HEK293 (cell line): Measurements from ENCODE around the gene KIF9.
A peak's percentile ranks its signal among the peaks of the same experiment; 100 is the strongest.

Experiments
- CTCF ChIA-PET: fragments of 350-600 bp; formaldehyde crosslinking; extraction: SDS; loops from one replicate; lab custom pipeline; 2021; ENCODE audit warnings: antibody characterized with exemption; lab: Yijun Ruan, JAX
- POLR2A ChIA-PET: fragments of 300-600 bp; formaldehyde crosslinking; extraction: SDS; loops from one replicate; lab custom pipeline; 2020; ENCODE audit warnings: antibody characterized with exemption, inconsistent platforms; lab: Yijun Ruan, JAX
- H3K27ac ChIP-seq: fragments of 200-500 bp; sonication (Bioruptor generic); 2 replicates; pipeline ENCODE4 v1.5.1; 2014; ENCODE audit warnings: low read depth, low read length, control low read depth, inconsistent platforms; ENCODE audit errors: extremely low read depth
- H3K36me3 ChIP-seq, 2 experiments: fragments of 200-500 bp in 1 of 2; sonication (Bioruptor generic) in 1 of 2; 1 replicate in 1 of 2; 2 replicates in 1 of 2; pipeline ENCODE4 v1.5.1; 2014 to 2017; ENCODE audit warnings: inconsistent platforms in 2 of 2, low read length in 2 of 2; ENCODE audit not compliant: control insufficient read depth in 2 of 2, insufficient read depth in 1 of 2
- H3K4me1 ChIP-seq: fragments of 200-500 bp; sonication (Bioruptor generic); 2 replicates; pipeline ENCODE4 v1.5.1; 2014; ENCODE audit warnings: mild to moderate bottlenecking, low read length, inconsistent platforms; ENCODE audit not compliant: control insufficient read depth, insufficient read depth
- H3K4me3 ChIP-seq: 2 replicates; pipeline ENCODE4 v1.5.1; 2011; ENCODE audit warnings: low read depth, mild to moderate bottlenecking, control low read depth, low read length, moderate library complexity
- H3K9me3 ChIP-seq: fragments of 200-500 bp; sonication (Bioruptor generic); 2 replicates; pipeline ENCODE4 v1.5.1; 2014; ENCODE audit warnings: low read depth, low read length, inconsistent platforms; ENCODE audit not compliant: control insufficient read depth, insufficient read depth
- GLI2 ChIP-seq: fragments of 450-650 bp; formaldehyde crosslinking; IDR thresholded peaks from 2 replicates; pipeline ENCODE4; 2017; ENCODE audit warnings: missing biosample characterization, missing genetic modification characterization, low read depth, borderline replicate concordance
- MYNN ChIP-seq: fragments of 450-650 bp; formaldehyde crosslinking; IDR thresholded peaks from 2 replicates; pipeline ENCODE4 v1.5.1; 2016; ENCODE audit warnings: missing biosample characterization, missing genetic modification characterization, borderline replicate concordance
- PRDM1 ChIP-seq: fragments of 450-650 bp; formaldehyde crosslinking; IDR thresholded peaks from 2 replicates; pipeline ENCODE4; 2016; ENCODE audit warnings: missing biosample characterization, missing genetic modification characterization
- YY1 ChIP-seq: fragments of 450-650 bp; formaldehyde crosslinking; IDR thresholded peaks from 2 replicates; pipeline ENCODE4 v1.5.1; 2018; ENCODE audit warnings: missing biosample characterization, missing genetic modification characterization
- YY2 ChIP-seq: fragments of 450-650 bp; formaldehyde crosslinking; IDR thresholded peaks from 2 replicates; pipeline ENCODE4 v1.5.1; 2016; ENCODE audit warnings: missing biosample characterization, missing genetic modification characterization
- ZNF112 ChIP-seq: fragments of 450-650 bp; formaldehyde crosslinking; IDR thresholded peaks from 2 replicates; pipeline ENCODE4 v1.5.0; 2017; ENCODE audit warnings: missing biosample characterization, missing genetic modification characterization
- ZNF146 ChIP-seq: fragments of 450-650 bp; formaldehyde crosslinking; IDR thresholded peaks from 2 replicates; pipeline ENCODE4 v1.5.1; 2016; ENCODE audit warnings: missing biosample characterization, missing genetic modification characterization
- ZNF16 ChIP-seq: fragments of 450-650 bp; formaldehyde crosslinking; IDR thresholded peaks from 2 replicates; pipeline ENCODE4 v1.5.1; 2016; ENCODE audit warnings: low read depth, missing biosample characterization, missing genetic modification characterization
- ZNF19 ChIP-seq: fragments of 450-650 bp; formaldehyde crosslinking; IDR thresholded peaks from 2 replicates; pipeline ENCODE4; 2016; ENCODE audit warnings: missing biosample characterization, missing genetic modification characterization, low read depth
- ZNF26 ChIP-seq: fragments of 450-650 bp; formaldehyde crosslinking; IDR thresholded peaks from 2 replicates; pipeline ENCODE4 v1.5.1; 2016; ENCODE audit warnings: missing biosample characterization, missing genetic modification characterization
- ZNF518A ChIP-seq: fragments of 450-650 bp; formaldehyde crosslinking; conservative IDR thresholded peaks from 2 replicates; pipeline ENCODE4 v1.5.1; 2016; ENCODE audit warnings: low read depth, missing biosample characterization, missing genetic modification characterization
- ZNF561 ChIP-seq: fragments of 450-650 bp; IDR thresholded peaks from 2 replicates; pipeline ENCODE4 v1.5.1; 2018; ENCODE audit warnings: missing biosample characterization, missing genetic modification characterization, borderline replicate concordance
- ZNF571 ChIP-seq: fragments of 450-650 bp; formaldehyde crosslinking; IDR thresholded peaks from 2 replicates; pipeline ENCODE4 v1.5.0; 2017; ENCODE audit warnings: missing biosample characterization, missing genetic modification characterization
- ZNF768 ChIP-seq: fragments of 450-650 bp; formaldehyde crosslinking; IDR thresholded peaks from 2 replicates; pipeline ENCODE4 v1.5.1; 2018; ENCODE audit warnings: missing biosample characterization, mild to moderate bottlenecking, missing genetic modification characterization
- ZNF791 ChIP-seq: fragments of 450-650 bp; formaldehyde crosslinking; IDR thresholded peaks from 2 replicates; pipeline ENCODE4 v1.5.1; 2016; ENCODE audit warnings: missing biosample characterization, missing genetic modification characterization

KIF9 gene

GRCh38 chr3:47225310-47225906 lies 57.2 kb downstream of the KIF9 start (continued):
- TF ChIP-seq ZNF518A (tag by site-specific recombination) (no peak), ZNF146 (tag by site-specific recombination) (no peak), GLI2 (tag by site-specific recombination) (no peak), ZNF768 (tag by site-specific recombination) (no peak), ZNF26 (tag by site-specific recombination) (no peak), YY2 (tag by site-specific recombination) (no peak), ZNF791 (tag by site-specific recombination) (no peak)

GRCh38 chr3:47223755-47224154 lies 58.8 kb downstream of the KIF9 start:
- ChIA-PET POLR2A (no interaction called here), CTCF (interaction anchor here (0.7 kb wide), 1 partner anchor 60 kb away, joined by 3 read pairs; the partner anchor contains the start of gene SETD2)
- no peaks in the 10 kb centered on the region for H3K36me3 ChIP-seq
- no peak overlapping the region for H3K27ac ChIP-seq
- no peak overlapping the region for H3K4me3 ChIP-seq
- H3K9me3 ChIP-seq = no peaks in the 10 kb centered on the region
- TF ChIP-seq YY1 (tag by site-specific recombination) = no peak
- peak; percentile 63; the same call in 1 of the 2 replicates for TF ChIP-seq PRDM1 (tag by site-specific recombination)
- H3K4me1 ChIP-seq = no peaks in the 10 kb centered on the region

- CTCF ChIA-PET = interaction anchor here (1.2 kb wide), 1 partner anchor 327 kb away, joined by 3 read pairs; no protein-coding TSS in a partner anchor
- Histone ChIP-seq H3K9me3 (no peaks in the 10 kb centered on the region), H3K27ac (no peak overlapping the region), H3K36me3 (no peaks in the 10 kb centered on the region), H3K4me3 (no peak overlapping the region), H3K4me1 (no peaks in the 10 kb centered on the region)
- no peak for TF ChIP-seq ZNF571 (tag by site-specific recombination)
- TF ChIP-seq MYNN (tag by site-specific recombination) = no peak
- no peak for TF ChIP-seq ZNF19 (tag by site-specific recombination)
- TF ChIP-seq ZNF112 (tag by site-specific recombination) = no peak
- no peak for TF ChIP-seq ZNF16 (tag by site-specific recombination)
- no peak for TF ChIP-seq ZNF561
- POLR2A ChIA-PET = interaction anchor here (0.6 to 0.7 kb wide), 2 partner anchors 10 to 28 kb away, joined by 4 to 5 read pairs; no protein-coding TSS in a partner anchor
These were observed 60.8 kb downstream of the KIF9 start for GRCh38 chr3:47221798-47222197.
